Neural progenitor cell (in vitro differentiated cells): Measurements from ENCODE around the gene SESTD1.

Experiments used
- EZH2 ChIP-seq: fragments of 200-600 bp; sonication (generic); IDR thresholded peaks from 2 replicates; pipeline ENCODE4 v1.6.1; 2017; ENCODE audit warnings: antibody characterized with exemption, mild to moderate bottlenecking, moderate library complexity
- EZH2phosphoT487 ChIP-seq: fragments of 200-600 bp; sonication (generic); IDR thresholded peaks from 2 replicates; pipeline ENCODE4 v1.6.1; 2017; ENCODE audit warnings: antibody characterized with exemption
- TF ChIP-seq, protein P1 (sequence below): fragments of 200-600 bp; sonication (generic); IDR thresholded peaks from 2 replicates; pipeline ENCODE4 v1.5.1; 2017; ENCODE audit warnings: antibody characterized with exemption, mild to moderate bottlenecking

- TF ChIP-seq, protein P1, sequence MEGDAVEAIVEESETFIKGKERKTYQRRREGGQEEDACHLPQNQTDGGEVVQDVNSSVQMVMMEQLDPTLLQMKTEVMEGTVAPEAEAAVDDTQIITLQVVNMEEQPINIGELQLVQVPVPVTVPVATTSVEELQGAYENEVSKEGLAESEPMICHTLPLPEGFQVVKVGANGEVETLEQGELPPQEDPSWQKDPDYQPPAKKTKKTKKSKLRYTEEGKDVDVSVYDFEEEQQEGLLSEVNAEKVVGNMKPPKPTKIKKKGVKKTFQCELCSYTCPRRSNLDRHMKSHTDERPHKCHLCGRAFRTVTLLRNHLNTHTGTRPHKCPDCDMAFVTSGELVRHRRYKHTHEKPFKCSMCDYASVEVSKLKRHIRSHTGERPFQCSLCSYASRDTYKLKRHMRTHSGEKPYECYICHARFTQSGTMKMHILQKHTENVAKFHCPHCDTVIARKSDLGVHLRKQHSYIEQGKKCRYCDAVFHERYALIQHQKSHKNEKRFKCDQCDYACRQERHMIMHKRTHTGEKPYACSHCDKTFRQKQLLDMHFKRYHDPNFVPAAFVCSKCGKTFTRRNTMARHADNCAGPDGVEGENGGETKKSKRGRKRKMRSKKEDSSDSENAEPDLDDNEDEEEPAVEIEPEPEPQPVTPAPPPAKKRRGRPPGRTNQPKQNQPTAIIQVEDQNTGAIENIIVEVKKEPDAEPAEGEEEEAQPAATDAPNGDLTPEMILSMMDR: no peak
- TF ChIP-seq EZH2 (no peak), EZH2phosphoT487 (no peak)
These were observed 124.1 kb downstream of the SESTD1 start for GRCh38 chr2:179140571-179140970.
